Gastroesophageal sphincter (tissue), 4 donors: ENCODE results near the gene CLASRP. TPM values are rescaled to one million over a fixed set of nuclear protein-coding genes. Genes with fewer than 3 reads are reported as not detected.

ENCODE experiments used
- ATAC-seq: fragments of 150-250 bp; one replicate; pipeline ENCODE4 v1.9.1; 2016; ENCODE audit warnings: mild to moderate bottlenecking, moderate library complexity
- H3K27ac ChIP-seq, 4 donors: fragments of 200-600 bp; sonication (generic) in 3 of 4; 1 replicate in 3 of 4; 2 replicates in 1 of 4; pipeline ENCODE4 v1.5.1; 2016 to 2019
- H3K27me3 ChIP-seq: fragments of 200-600 bp; sonication (generic); one replicate; pipeline ENCODE4 v1.5.1; 2019
- H3K36me3 ChIP-seq, 2 donors: fragments of 200-600 bp; sonication (generic); one replicate each; pipeline ENCODE4 v1.5.1; 2019; ENCODE audit warnings: control low read depth in 1 of 2
- H3K4me1 ChIP-seq, 3 donors: fragments of 200-600 bp; sonication (generic); 1 replicate in 2 of 3; 2 replicates in 1 of 3; pipeline ENCODE4 v1.5.1; 2016 to 2019; ENCODE audit warnings: control low read depth in 2 of 3
- H3K4me3 ChIP-seq, 2 donors: fragments of 200-600 bp; sonication (generic); one replicate each; pipeline ENCODE4 v1.5.1; 2019; ENCODE audit warnings: mild to moderate bottlenecking in 1 of 2, moderate library complexity in 1 of 2
- H3K9me3 ChIP-seq, 3 donors: fragments of 200-600 bp; sonication (generic); one replicate each; pipeline ENCODE4 v1.5.1; 2017 to 2019; ENCODE audit warnings: control low read depth in 2 of 3
- CTCF ChIP-seq, 4 experiments: fragments of 200-600 bp in 2 of 4; fragments of 450-650 bp in 2 of 4; sonication (generic) in 1 of 4; IDR thresholded peaks; one replicate each; pipeline ENCODE4 v1.5.1; 2017 to 2019; ENCODE audit warnings: antibody characterized with exemption in 4 of 4, mild to moderate bottlenecking in 2 of 4, moderate library complexity in 2 of 4
- EP300 ChIP-seq: sonication (generic); formaldehyde crosslinking; IDR thresholded peaks from one replicate; pipeline ENCODE4 v1.6.1; 2017; ENCODE audit warnings: antibody characterized with exemption, mild to moderate bottlenecking
- POLR2A ChIP-seq, 2 donors: fragments of 450-650 bp; IDR thresholded peaks; one replicate each; pipeline ENCODE4 v1.6.1; 2017; ENCODE audit warnings: antibody characterized with exemption in 2 of 2, mild to moderate bottlenecking in 2 of 2, moderate library complexity in 1 of 2
- POLR2AphosphoS5 ChIP-seq: sonication (generic); formaldehyde crosslinking; IDR thresholded peaks from one replicate; pipeline ENCODE4 v1.6.1; 2017; ENCODE audit warnings: antibody characterized with exemption
- WGBS, 2 donors: methylation state at CpG; one replicate each; pipeline ENCODE4 v1.1.5; 2018; ENCODE audit warnings: low coverage in 1 of 2; 5-methylcytosine and 5-hydroxymethylcytosine counted together
- total RNA-seq, 4 donors: library from RNA; depleted of rRNA; stranded (reverse); fragments of >200 nt; gene quantifications; one replicate each; pipeline ENCODE4 v1.1.0, GENCODE V29; 2016

Gene CLASRP
- total RNA-seq, 4 donors from 2014 or later, result 33.6 to 82.5 (median 54.7) TPM

- 44 to 47% methylated on average over 5 of the region's 6 CpGs for WGBS, 2 donors
- H3K4me3 ChIP-seq, result no peak overlapping the region
- H3K9me3 ChIP-seq, result no peaks in the 10 kb centered on the region
- no peak for ATAC-seq
- TF ChIP-seq POLR2AphosphoS5, result no peak
- TF ChIP-seq POLR2A (IDR thresholded peaks at IDR 0.05), result no peak
- no peak for TF ChIP-seq CTCF (IDR thresholded peaks at IDR 0.05)
- no peak for TF ChIP-seq EP300
- H3K36me3 ChIP-seq, result peaks cover 0 to 56% of the 10 kb centered on the region in 2 donors
- H3K4me1 ChIP-seq, result no peaks in the 10 kb centered on the region
- H3K27me3 ChIP-seq, result no peaks in the 10 kb centered on the region
- no peak overlapping the region for H3K27ac ChIP-seq
Observed at GRCh38 chr19:45010306-45010705, 28.5 kb upstream of the CLASRP start.

GRCh38 chr19:45011959-45012358 is 26.9 kb upstream of the CLASRP start:
- H3K27me3 ChIP-seq, result no peaks in the 10 kb centered on the region
- WGBS, 2 donors, result 80 to 92% methylated on average over 1 to 8 of the region's 42 CpGs
- no peaks in the 10 kb centered on the region for H3K9me3 ChIP-seq
- H3K4me1 ChIP-seq, result peaks cover 0 to 2% (median 0%) of the 10 kb centered on the region in 3 donors
- ATAC-seq, result no peak
- H3K36me3 ChIP-seq, result peaks cover 0 to 61% of the 10 kb centered on the region in 2 donors
- TF ChIP-seq POLR2A (IDR thresholded peaks at IDR 0.05) (no peak), EP300 (no peak), CTCF (IDR thresholded peaks at IDR 0.05) (no peak), POLR2AphosphoS5 (no peak)
- no peak overlapping the region for H3K4me3 ChIP-seq
- no peak overlapping the region for H3K27ac ChIP-seq

DNA sequence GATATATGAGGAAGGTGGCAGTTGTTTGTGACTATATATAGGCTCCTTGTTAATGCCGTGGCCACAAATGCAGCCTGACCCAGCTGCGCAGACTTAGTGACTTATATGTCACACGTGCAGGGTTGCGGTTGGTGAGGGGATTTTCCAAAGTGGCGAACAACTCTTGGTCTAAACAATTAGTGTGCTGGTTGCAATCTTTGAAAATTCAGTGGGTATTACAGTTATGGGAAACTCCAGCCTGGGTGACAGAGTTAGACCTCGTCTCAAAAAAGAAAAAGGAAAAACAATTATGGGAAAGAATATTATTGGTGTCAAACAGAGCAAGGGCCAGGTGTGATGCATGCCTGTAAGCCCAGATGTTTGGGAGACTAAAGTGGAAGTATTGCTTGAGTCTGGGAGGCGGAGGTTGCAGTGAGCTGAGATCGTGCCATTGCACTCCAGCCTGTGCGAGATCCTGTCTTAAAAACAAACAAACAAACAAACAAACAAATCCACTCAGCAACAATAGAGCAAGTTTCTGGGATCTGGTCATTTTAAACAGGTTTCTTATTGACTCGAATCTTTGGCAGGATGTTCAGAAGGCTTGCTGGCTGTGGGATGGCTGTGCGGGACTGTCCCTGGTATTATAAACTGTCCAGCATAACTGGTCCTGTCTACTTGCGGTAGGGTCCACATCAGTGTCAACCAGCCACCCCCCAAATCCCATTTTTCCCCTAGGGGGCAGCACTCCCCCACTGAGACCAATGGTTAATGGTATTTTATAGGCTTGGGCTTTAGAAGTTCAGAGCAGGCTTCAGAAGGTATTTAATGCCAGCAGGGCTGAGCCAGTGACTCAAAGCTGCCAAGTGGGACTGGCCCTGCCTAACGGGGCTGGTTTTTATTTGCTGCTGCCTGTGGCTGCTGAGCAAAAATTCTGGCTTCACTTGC is 22.2 kb upstream of the CLASRP start:
- H3K9me3 ChIP-seq, result no peaks in the 10 kb centered on the region
- H3K27ac ChIP-seq, result no peak overlapping the region
- H3K27me3 ChIP-seq, result no peaks in the 10 kb centered on the region
- ATAC-seq, result peak; percentile 74
- H3K36me3 ChIP-seq, result peaks cover 0 to 60% of the 10 kb centered on the region in 2 donors
- TF ChIP-seq POLR2A (IDR thresholded peaks at IDR 0.05), result no peak
- no peak for TF ChIP-seq EP300
- TF ChIP-seq CTCF (IDR thresholded peaks at IDR 0.05), result peak in 3 of 4 experiments; percentile 46 to 71 (median 60)
- H3K4me3 ChIP-seq, result no peak overlapping the region
- 62 to 65% methylated on average over 10 to 11 of the region's 13 CpGs for WGBS, 2 donors
- H3K4me1 ChIP-seq, result peaks cover 0 to 5% (median 0%) of the 10 kb centered on the region in 3 donors

- Histone ChIP-seq H3K9me3 (no peaks in the 10 kb centered on the region), H3K27ac (no peak overlapping the region), H3K36me3 (peaks cover 0 to 45% of the 10 kb centered on the region in 2 donors), H3K4me1 (peaks cover 0 to 5% (median 0%) of the 10 kb centered on the region in 3 donors), H3K27me3 (no peaks in the 10 kb centered on the region), H3K4me3 (no peak overlapping the region)
- WGBS, 2 donors, result 71 to 89% methylated on average over 2 of the region's 2 CpGs
- no peak for ATAC-seq
- TF ChIP-seq CTCF (IDR thresholded peaks at IDR 0.05), result no peak
- TF ChIP-seq POLR2A (IDR thresholded peaks at IDR 0.05), result no peak
- no peak for TF ChIP-seq POLR2AphosphoS5
- TF ChIP-seq EP300, result no peak
Observed at GRCh38 chr19:45019187-45019586, 19.7 kb upstream of the CLASRP start.

- Histone ChIP-seq H3K4me1 (peaks cover 0 to 5% (median 0%) of the 10 kb centered on the region in 3 donors), H3K36me3 (peaks cover 0 to 37% of the 10 kb centered on the region in 2 donors), H3K4me3 (no peak overlapping the region), H3K27me3 (no peaks in the 10 kb centered on the region), H3K27ac (no peak overlapping the region), H3K9me3 (no peaks in the 10 kb centered on the region)
- TF ChIP-seq POLR2A (IDR thresholded peaks at IDR 0.05) (no peak), EP300 (no peak), CTCF (IDR thresholded peaks at IDR 0.05) (no peak), POLR2AphosphoS5 (no peak)
- no peak for ATAC-seq
- WGBS, 2 donors, result 88 to 92% methylated on average over 2 to 3 of the region's 3 CpGs
Observed at GRCh38 chr19:45020071-45020470, 18.8 kb upstream of the CLASRP start.
